ENCODE data around the gene STK26. TPM values are rescaled to one million over a fixed set of nuclear protein-coding genes. Genes with fewer than 3 reads are reported as not detected.

STK26 gene
- total and polyA plus RNA-seq, 7 donors: 10.2 to 18.7 (median 11.5) TPM

- no peak for DNase-seq
- Histone ChIP-seq H3K36me3 (no peaks in the 10 kb centered on the region), H3K9me3 (no peaks in the 10 kb centered on the region), H3K4me1 (no peaks in the 10 kb centered on the region), H3K27me3 (no peaks in the 10 kb centered on the region), H3K27ac (no peak overlapping the region), H3K4me3 (no peak overlapping the region)
- intact Hi-C loops (cut with DNase I): no loop called here
- TF ChIP-seq EP300 (IDR thresholded peaks at IDR 0.05) (no peak), POLR2AphosphoS5 (IDR thresholded peaks at IDR 0.05) (no peak), POLR2A (IDR thresholded peaks at IDR 0.05) (no peak), CTCF (IDR thresholded peaks at IDR 0.05) (no peak)
- whole genome bisulfite sequencing, 2 donors: 70 to 88% methylated on average over 5 of the region's 5 CpGs
These were observed 92.7 kb downstream of the STK26 start for GRCh38 chrX:132115792-132116191.

DNA sequence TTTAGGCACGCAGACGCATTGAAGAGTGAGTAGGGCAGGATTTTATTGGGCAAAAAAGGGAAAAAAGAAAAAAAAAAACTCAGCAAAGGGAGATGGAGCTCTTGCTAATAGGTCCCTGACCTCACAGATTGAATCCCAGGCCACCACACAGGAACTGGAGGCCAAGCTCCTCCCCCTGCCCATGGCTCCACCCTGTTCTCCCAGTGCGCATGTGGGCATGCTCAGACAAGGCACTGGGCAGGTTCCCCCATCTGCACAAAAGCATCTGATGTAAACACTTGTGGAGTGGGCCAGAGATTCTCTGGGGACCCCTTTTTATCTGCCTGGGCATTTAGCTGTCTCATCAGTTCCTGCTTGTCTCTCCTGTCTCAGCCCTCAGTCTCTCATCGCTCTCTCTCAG, 95.3 kb downstream of the STK26 start:
- no peak overlapping the region for H3K4me3 ChIP-seq
- 97 to 100% methylated on average over 4 of the region's 4 CpGs for WGBS, 2 donors
- DNase-seq: no peak
- H3K27ac ChIP-seq: no peak overlapping the region
- no peaks in the 10 kb centered on the region for H3K36me3 ChIP-seq
- H3K9me3 ChIP-seq: no peaks in the 10 kb centered on the region
- H3K4me1 ChIP-seq: no peaks in the 10 kb centered on the region
- TF ChIP-seq EP300 (IDR thresholded peaks at IDR 0.05): no peak
- TF ChIP-seq CTCF (IDR thresholded peaks at IDR 0.05): no peak
- no peak for TF ChIP-seq POLR2A (IDR thresholded peaks at IDR 0.05)
- TF ChIP-seq POLR2AphosphoS5 (IDR thresholded peaks at IDR 0.05): no peak
- H3K27me3 ChIP-seq: no peaks in the 10 kb centered on the region
- intact Hi-C loops (cut with DNase I): no loop called here

DNA sequence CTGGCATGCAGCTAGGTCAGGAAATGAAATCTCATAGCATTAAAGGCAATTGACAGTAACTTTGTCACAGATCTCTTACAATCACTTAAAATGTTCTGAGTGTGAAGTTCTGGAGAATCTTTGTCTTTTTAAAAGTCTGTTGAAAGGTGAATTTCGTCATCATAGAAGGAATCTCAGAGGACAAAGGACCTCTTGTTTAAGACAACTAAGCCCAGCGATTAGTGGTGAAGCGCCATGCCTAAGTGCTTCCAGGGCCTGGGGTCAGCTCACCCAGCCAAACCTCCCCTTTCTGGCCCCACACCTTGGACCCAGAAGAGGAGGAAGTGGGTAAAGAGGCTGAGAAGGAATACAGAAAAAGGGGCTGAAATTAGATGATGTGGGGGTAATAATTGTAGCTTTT, 96.2 kb downstream of the STK26 start:
- intact Hi-C loops (cut with DNase I): no loop called here
- no peak for TF ChIP-seq POLR2AphosphoS5 (IDR thresholded peaks at IDR 0.05)
- TF ChIP-seq EP300 (IDR thresholded peaks at IDR 0.05): no peak
- TF ChIP-seq POLR2A (IDR thresholded peaks at IDR 0.05): no peak
- TF ChIP-seq CTCF (IDR thresholded peaks at IDR 0.05): no peak
- WGBS, 2 donors: 73 to 80% methylated on average over 3 of the region's 3 CpGs
- H3K9me3 ChIP-seq: no peaks in the 10 kb centered on the region
- H3K27me3 ChIP-seq: no peaks in the 10 kb centered on the region
- no peak for DNase-seq
- H3K36me3 ChIP-seq: no peaks in the 10 kb centered on the region
- H3K27ac ChIP-seq: no peak overlapping the region
- H3K4me1 ChIP-seq: no peaks in the 10 kb centered on the region
- H3K4me3 ChIP-seq: no peak overlapping the region

GRCh38 chrX:132119821-132120515, 96.9 kb downstream of the STK26 start:
- H3K4me3 ChIP-seq: no peak overlapping the region
- H3K27ac ChIP-seq: no peak overlapping the region
- H3K36me3 ChIP-seq: no peaks in the 10 kb centered on the region
- no peak for DNase-seq
- intact Hi-C loops (cut with DNase I): no loop called here
- H3K27me3 ChIP-seq: no peaks in the 10 kb centered on the region
- H3K4me1 ChIP-seq: no peaks in the 10 kb centered on the region
- 84 to 88% methylated on average over 12 of the region's 12 CpGs for WGBS, 2 donors
- no peak for TF ChIP-seq EP300 (IDR thresholded peaks at IDR 0.05)
- TF ChIP-seq POLR2A (IDR thresholded peaks at IDR 0.05): no peak
- TF ChIP-seq POLR2AphosphoS5 (IDR thresholded peaks at IDR 0.05): no peak
- H3K9me3 ChIP-seq: no peaks in the 10 kb centered on the region

GRCh38 chrX:132120913-132121312, 97.8 kb downstream of the STK26 start:
- Histone ChIP-seq H3K4me3 (no peak overlapping the region), H3K4me1 (no peaks in the 10 kb centered on the region), H3K36me3 (no peaks in the 10 kb centered on the region), H3K27me3 (no peaks in the 10 kb centered on the region), H3K9me3 (no peaks in the 10 kb centered on the region), H3K27ac (no peak overlapping the region)
- TF ChIP-seq POLR2AphosphoS5 (IDR thresholded peaks at IDR 0.05) (no peak), EP300 (IDR thresholded peaks at IDR 0.05) (no peak), CTCF (IDR thresholded peaks at IDR 0.05) (no peak), POLR2A (IDR thresholded peaks at IDR 0.05) (no peak)
- intact Hi-C loops (cut with DNase I): no loop called here
- DNase-seq: no peak
- WGBS, 2 donors: 88 to 89% methylated on average over 4 of the region's 4 CpGs

Other genes with a start within 250 kb of the STK26 start
- under 1 TPM in 1 of 4 donors, not detected in 3; 0.55 TPM for gene FRMD7, start 104.7 kb downstream of the STK26 start, total RNA-seq
- under 1 TPM in 1 of 3 donors, not detected in 2; under 0.01 TPM for gene FRMD7, start 104.7 kb downstream of the STK26 start, polyA plus RNA-seq
- 10 to 100 TPM; 10.3 to 16.3 (median 13.2) TPM for gene RAP2C, start 196.1 kb downstream of the STK26 start, total RNA-seq
- gene RAP2C, start 196.1 kb downstream of the STK26 start, polyA plus RNA-seq: 10 to 100 TPM; 16.7 to 19.8 (median 19.0) TPM